NCI-H524 treated with DMSO at 0.1 percent for 48 hours (cell line): Measurements from ENCODE around the gene ATG16L1.
A peak's percentile ranks its signal among the peaks of the same experiment; 100 is the strongest.
"Not testable (repeated sequence)": the region's sequence is repeated elsewhere in the genome, so short reads cannot be mapped to it uniquely, and the experiment has no call there.

Experiments
- DNase-seq: peaks from one replicate; lab custom pipeline; 2025; lab: John Stamatoyannopoulos, UW

The ATG16L1 gene

DNA sequence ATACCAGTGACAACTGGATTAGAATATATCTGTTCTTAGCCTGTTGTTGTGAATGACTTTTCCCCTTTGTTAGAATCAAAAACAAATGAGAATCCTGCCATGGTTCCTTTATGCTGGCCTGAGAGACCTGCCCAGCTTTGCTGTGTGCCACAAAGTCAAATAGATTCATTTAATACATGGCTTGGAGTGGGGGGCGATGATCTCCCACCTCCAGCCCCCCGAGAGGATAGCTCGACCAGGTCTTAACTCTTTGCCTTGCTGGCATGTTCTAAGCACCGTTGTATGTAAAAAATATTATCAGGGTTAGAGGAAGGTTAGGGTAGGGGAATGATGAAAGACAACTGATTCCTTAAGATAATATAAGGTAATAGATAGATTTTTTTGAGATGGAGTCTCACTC lies 80.7 kb downstream of the ATG16L1 start:
- no peak for DNase-seq

GRCh38 chr2:233334915-233335314 lies 83.4 kb downstream of the ATG16L1 start:
- no peak for DNase-seq

DNA sequence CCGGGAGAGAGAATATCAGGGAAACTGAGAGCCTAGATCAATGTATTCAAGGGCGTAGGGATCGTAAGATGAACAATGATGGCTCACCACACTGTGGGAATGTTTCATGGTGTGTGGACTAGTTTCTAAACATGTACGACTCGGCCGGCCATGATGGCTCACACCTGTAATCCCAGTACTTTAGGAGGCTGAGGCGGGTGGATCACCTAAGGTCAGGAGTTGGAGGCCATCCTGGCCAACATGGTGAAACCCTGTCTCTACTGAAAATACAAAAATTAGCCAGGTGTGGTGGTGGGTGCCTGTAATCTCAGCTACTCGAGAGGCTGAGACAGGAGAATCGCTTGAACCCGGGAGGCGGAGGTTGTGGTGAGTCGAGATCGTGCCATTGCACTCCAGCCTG lies 84.6 kb downstream of the ATG16L1 start:
- not testable (repeated sequence) for DNase-seq

GRCh38 chr2:233336541-233336940 lies 85.1 kb downstream of the ATG16L1 start:
- DNase-seq: no peak

DNA sequence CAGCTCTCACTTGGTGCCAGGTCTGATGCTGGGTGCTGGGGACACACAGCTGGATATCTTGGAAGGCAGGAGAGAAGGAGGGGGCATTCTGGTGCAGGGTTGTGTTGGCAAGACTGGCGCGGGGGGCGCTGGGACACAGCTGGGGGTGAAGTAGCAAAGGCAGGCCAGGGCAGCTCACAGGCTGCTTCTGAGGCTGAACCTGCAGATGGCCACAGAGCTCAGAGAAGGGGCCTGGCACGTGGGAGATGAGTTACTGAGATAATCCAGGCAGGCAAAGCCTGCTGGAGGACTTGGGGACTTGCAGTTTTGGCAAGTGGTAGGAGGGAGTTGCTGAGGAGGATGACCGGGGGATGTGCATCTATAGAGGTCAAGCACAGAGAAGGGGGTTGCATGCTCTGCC lies 86.6 kb downstream of the ATG16L1 start:
- DNase-seq: no peak

DNA sequence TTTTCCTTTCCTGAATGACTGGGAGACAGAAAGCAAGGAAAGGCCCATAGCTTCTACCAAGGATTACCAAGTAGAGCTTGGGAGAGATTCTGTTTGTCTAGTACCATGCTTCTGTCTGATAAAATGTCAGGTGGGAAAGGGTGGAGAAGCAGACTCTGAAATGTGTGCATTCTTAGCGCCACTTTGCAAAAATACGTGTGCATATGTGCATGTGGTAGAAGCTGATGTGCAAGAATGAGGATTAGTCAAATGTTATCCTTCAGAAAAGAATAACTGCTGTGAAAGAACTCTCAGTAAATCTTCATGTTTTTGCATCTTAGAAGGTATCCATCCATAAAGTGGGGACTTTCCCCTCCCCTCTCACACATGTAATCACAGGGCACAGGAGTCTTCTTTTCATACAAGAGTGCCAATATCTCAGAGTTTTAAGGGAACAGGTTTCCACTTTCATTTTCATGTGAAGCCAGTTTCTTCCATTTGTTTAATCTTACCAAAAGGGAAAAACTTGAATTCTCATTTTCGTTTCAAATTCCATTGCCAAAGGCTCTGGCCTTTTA lies 87.4 kb downstream of the ATG16L1 start:
- DNase-seq: no peak

DNA sequence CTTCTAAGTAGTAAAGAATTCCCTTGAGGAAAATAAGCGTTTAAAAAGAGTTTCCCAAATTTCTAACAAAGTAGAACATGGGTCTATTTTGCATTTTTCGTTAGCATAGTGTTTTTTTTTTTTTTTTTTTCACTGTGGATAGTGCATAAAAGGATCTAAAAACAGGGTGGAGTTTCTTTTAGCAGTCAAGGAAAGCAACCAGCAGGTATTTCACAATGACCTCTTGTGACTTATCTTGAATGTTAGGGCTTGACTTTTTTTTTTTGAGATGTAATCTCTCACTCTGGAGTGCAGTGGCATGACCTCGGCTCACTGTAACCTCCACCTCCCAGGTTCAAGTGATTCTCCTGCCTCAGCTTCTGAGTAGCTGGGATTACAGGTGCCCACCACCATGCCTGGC lies 88.0 kb downstream of the ATG16L1 start:
- no peak for DNase-seq

DNA sequence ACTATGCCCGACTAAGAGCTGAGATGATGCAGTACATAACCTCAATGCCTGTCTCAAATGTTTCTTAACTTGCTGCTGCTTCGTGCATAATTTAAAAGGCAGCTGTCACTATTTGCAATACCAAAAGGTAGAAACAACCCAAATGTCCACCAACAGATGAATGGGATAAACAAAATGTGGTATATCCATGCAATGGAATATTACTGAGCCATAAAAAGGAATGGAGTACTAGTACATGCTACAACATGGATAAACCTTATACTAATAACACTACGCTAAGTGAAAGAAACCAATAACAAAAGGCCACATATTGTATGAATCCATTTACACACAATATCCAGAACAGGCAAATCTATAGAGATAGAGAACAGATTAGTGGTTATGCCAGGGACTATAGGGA lies 89.8 kb downstream of the ATG16L1 start:
- DNase-seq: no peak

GRCh38 chr2:233342301-233342700 lies 90.8 kb downstream of the ATG16L1 start:
- DNase-seq: peak; percentile 43

GRCh38 chr2:233343171-233343705 lies 91.8 kb downstream of the ATG16L1 start:
- no peak for DNase-seq
